ACC112 (cell line): ENCODE results near the gene PNKP.
"Not testable (repeated sequence)": the region's sequence is repeated elsewhere in the genome, so short reads cannot be mapped to it uniquely, and the experiment has no call there.

Experiments used
- H2AFZ ChIP-seq: fragments of 200-600 bp; sonication (generic); one replicate; pipeline ENCODE4 v1.6.0; 2017; ENCODE audit warnings: antibody characterized with exemption, low read length; ENCODE audit not compliant: unreplicated experiment
- H3K27ac ChIP-seq: fragments of 200-600 bp; sonication (generic); 2 replicates; pipeline ENCODE4 v1.5.1; 2014; ENCODE audit warnings: low read depth, mild to moderate bottlenecking, antibody characterized with exemption, low read length, moderate library complexity
- H3K27me3 ChIP-seq: fragments of 200-600 bp; sonication (generic); 2 replicates; pipeline ENCODE4 v1.6.1; 2014; ENCODE audit warnings: mild to moderate bottlenecking, antibody characterized with exemption, low read length, moderate library complexity, mixed read lengths; ENCODE audit not compliant: insufficient read depth
- H3K36me3 ChIP-seq: fragments of 200-600 bp; sonication (generic); 2 replicates; pipeline ENCODE4 v1.6.1; 2016; ENCODE audit warnings: mild to moderate bottlenecking, antibody characterized with exemption, low read length, moderate library complexity, mixed read lengths; ENCODE audit not compliant: insufficient read depth
- H3K4me1 ChIP-seq: fragments of 200-600 bp; sonication (generic); one replicate; pipeline ENCODE4 v1.6.1; 2016; ENCODE audit warnings: low read length, mixed read lengths; ENCODE audit not compliant: insufficient read depth, unreplicated experiment, control insufficient read depth
- H3K4me3 ChIP-seq: fragments of 200-600 bp; sonication (generic); 2 replicates; pipeline ENCODE4 v1.5.1; 2014; ENCODE audit warnings: mild to moderate bottlenecking, low read depth, low read length
- H3K79me2 ChIP-seq: fragments of 200-600 bp; sonication (generic); one replicate; pipeline ENCODE4 v1.6.0; 2016; ENCODE audit warnings: low read length; ENCODE audit not compliant: control insufficient read depth, unreplicated experiment, insufficient read depth

The PNKP gene

GRCh38 chr19:49824662-49825061 lies 42.7 kb downstream of the PNKP start:
- Histone ChIP-seq H2AFZ (no peak overlapping the region), H3K36me3 (no peaks in the 10 kb centered on the region), H3K4me3 (no peak overlapping the region), H3K79me2 (peaks cover 19% of the 10 kb centered on the region), H3K27ac (no peak overlapping the region), H3K4me1 (no peaks in the 10 kb centered on the region), H3K27me3 (no peaks in the 10 kb centered on the region)

GRCh38 chr19:49823472-49823871 lies 43.9 kb downstream of the PNKP start:
- H3K27me3 ChIP-seq, result no peaks in the 10 kb centered on the region
- no peaks in the 10 kb centered on the region for H3K36me3 ChIP-seq
- H3K27ac ChIP-seq, result no peak overlapping the region
- no peak overlapping the region for H3K4me3 ChIP-seq
- H2AFZ ChIP-seq, result no peak overlapping the region
- peaks cover 5% of the 10 kb centered on the region for H3K4me1 ChIP-seq
- peaks cover 31% of the 10 kb centered on the region for H3K79me2 ChIP-seq

GRCh38 chr19:49820125-49820524 lies 47.3 kb downstream of the PNKP start:
- H3K36me3 ChIP-seq, result no peaks in the 10 kb centered on the region
- peaks cover 34% of the 10 kb centered on the region for H3K79me2 ChIP-seq
- no peak overlapping the region for H3K4me3 ChIP-seq
- no peak overlapping the region for H2AFZ ChIP-seq
- peaks cover 5% of the 10 kb centered on the region for H3K4me1 ChIP-seq
- no peaks in the 10 kb centered on the region for H3K27me3 ChIP-seq
- H3K27ac ChIP-seq, result no peak overlapping the region

GRCh38 chr19:49819452-49820115 lies 47.8 kb downstream of the PNKP start:
- not testable (repeated sequence) for H3K36me3 ChIP-seq, H3K27ac ChIP-seq, H3K4me1 ChIP-seq, H3K27me3 ChIP-seq, H2AFZ ChIP-seq
- Histone ChIP-seq H3K79me2 (peaks cover 34% of the 10 kb centered on the region), H3K4me3 (peak overlapping the region; percentile 90)

- H3K79me2 ChIP-seq, result peaks cover 32% of the 10 kb centered on the region
- H2AFZ ChIP-seq, result peak overlapping the region; percentile 20
- H3K36me3 ChIP-seq, result no peaks in the 10 kb centered on the region
- peaks cover 12% of the 10 kb centered on the region for H3K4me1 ChIP-seq
- H3K27ac ChIP-seq, result peak overlapping the region; percentile 93
- H3K4me3 ChIP-seq, result peak overlapping the region; percentile 90
- no peaks in the 10 kb centered on the region for H3K27me3 ChIP-seq
Measured at GRCh38 chr19:49818649-49819370, 48.6 kb downstream of the PNKP start.

- Histone ChIP-seq H3K4me3 (peak within 1 kb of the TSS; percentile 90), H2AFZ (peak within 1 kb of the TSS; percentile 80), H3K79me2 (peaks cover 27% of the 10 kb centered on the region), H3K27me3 (no peaks in the 10 kb centered on the region), H3K36me3 (no peaks in the 10 kb centered on the region), H3K27ac (peak within 1 kb of the TSS; percentile 93), H3K4me1 (peaks cover 12% of the 10 kb centered on the region)
Measured at GRCh38 chr19:49817964-49818648, 49.3 kb downstream of the PNKP start, which contains the start of gene MED25. MED25 (plus strand) TSS chr19:49818289; CDS start chr19:49818342, 53 bp downstream.

GRCh38 chr19:49816590-49816989 lies 50.8 kb downstream of the PNKP start:
- peak overlapping the region; percentile 93 for H3K27ac ChIP-seq
- H3K79me2 ChIP-seq, result peaks cover 25% of the 10 kb centered on the region
- no peaks in the 10 kb centered on the region for H3K27me3 ChIP-seq
- H3K4me1 ChIP-seq, result peaks cover 16% of the 10 kb centered on the region
- H2AFZ ChIP-seq, result no peak overlapping the region
- H3K36me3 ChIP-seq, result no peaks in the 10 kb centered on the region
- H3K4me3 ChIP-seq, result peak overlapping the region; percentile 90; the same call in 1 of the 2 replicates

GRCh38 chr19:49814010-49814409 lies 53.4 kb downstream of the PNKP start:
- H3K27ac ChIP-seq, result peak overlapping the region; percentile 96

GRCh38 chr19:49812997-49813861 lies 54.1 kb downstream of the PNKP start, which contains the start of gene FUZ:
FUZ (minus strand) TSS chr19:49813292; CDS start chr19:49813106, 186 bp downstream.
- Histone ChIP-seq H3K79me2 (peaks cover under 1% of the 10 kb centered on the region), H3K36me3 (no peaks in the 10 kb centered on the region), H3K4me1 (peaks cover 11% of the 10 kb centered on the region), H3K27ac (peak within 1 kb of the TSS; percentile 96), H2AFZ (peak within 1 kb of the TSS; percentile 67), H3K4me3 (peak within 1 kb of the TSS; percentile 91), H3K27me3 (no peaks in the 10 kb centered on the region)

More at GRCh38 chr19:49814010-49814409, 53.4 kb downstream of the PNKP start:
- Histone ChIP-seq H3K4me1 (peaks cover 12% of the 10 kb centered on the region), H2AFZ (peak overlapping the region; percentile 12), H3K36me3 (no peaks in the 10 kb centered on the region), H3K27me3 (no peaks in the 10 kb centered on the region), H3K4me3 (peak overlapping the region; percentile 91), H3K79me2 (peaks cover 9% of the 10 kb centered on the region)
